NCI-H774 (cell line): Measurements from ENCODE around the gene NCKIPSD.

Experiments used
- DNase-seq: peaks from one replicate; lab custom pipeline; 2025; lab: John Stamatoyannopoulos, UW

Gene NCKIPSD

DNA sequence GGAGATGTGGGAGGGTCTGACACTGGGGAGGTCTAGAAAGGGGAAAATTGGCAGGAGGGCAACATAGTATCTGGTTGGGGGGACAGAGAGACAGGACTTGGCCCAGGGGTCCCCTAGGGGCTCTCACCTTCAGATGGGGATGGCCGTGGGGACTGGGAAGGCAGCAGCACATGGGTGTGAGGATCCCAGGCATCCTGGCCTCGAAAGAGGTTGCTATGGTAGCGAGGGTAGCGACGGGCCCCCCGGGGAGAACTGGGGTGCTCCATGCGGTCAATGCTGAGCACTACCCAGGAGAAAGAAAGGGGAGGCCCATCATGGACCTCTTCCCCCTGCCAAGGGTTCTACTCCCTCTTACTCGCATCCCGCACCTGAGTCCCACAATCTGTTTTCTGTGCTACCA is 38.0 kb downstream of the NCKIPSD start:
- no peak for DNase-seq

DNA sequence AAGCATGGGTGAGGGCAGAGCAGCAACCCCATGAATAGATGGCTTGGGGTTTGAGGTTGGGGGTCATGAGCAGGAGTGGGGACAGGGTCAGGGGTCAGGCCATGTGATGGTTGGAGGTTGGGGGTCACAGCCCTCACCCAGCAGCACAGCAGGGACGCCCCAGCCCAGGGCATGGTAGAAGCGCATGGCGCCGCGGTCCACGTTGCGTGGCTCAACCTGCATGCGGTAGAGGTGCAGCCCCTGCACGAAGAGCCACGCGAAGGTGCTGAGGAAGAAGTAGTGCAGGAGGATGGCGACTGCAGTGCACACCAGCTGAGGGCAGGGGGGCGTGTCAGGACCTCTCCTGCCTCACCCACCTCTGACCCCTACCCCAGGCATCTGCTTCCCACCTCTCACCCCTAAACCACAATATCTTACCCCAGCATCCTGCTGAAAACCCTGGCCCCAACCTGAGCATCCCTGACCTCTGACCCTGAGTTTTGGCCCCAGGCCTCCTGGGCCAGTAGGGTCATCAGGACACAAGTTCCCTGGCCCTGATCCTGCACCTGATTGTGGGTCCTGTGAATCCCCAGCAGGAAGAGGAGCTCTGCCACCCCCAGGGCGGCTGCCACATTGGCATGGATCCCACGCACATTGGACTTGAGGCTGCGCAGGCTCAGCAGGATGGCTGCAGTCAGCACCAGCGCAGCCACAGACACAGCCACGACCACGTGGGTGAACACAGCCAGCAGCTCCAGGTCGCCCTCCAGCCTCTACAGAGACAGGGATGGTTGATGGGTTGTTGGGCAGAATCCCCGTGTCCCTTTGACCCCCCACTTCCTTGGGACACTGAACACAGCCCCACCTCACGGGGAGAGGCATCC is 40.6 kb downstream of the NCKIPSD start:
- no peak for DNase-seq

DNA sequence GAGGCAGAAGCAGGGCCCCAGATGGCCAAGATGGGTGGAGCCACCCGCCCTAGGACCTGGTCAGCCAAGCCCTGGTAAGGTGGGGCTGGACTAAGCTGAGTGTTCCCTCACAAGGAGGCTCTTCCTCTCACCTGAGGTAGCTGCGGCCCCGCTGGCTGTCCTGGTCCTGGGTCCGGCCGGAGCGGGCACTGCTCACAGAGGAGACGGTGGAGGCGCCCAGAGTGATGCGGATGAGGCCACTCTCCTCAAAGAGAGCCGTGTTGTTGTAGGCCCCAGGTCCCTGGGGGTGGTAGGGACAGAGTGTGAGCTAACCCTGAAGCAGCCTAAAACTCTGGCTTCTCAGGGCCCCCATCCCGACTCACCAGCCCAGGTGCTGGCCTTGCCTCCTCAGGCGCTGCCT is 43.1 kb downstream of the NCKIPSD start:
- no peak for DNase-seq

DNA sequence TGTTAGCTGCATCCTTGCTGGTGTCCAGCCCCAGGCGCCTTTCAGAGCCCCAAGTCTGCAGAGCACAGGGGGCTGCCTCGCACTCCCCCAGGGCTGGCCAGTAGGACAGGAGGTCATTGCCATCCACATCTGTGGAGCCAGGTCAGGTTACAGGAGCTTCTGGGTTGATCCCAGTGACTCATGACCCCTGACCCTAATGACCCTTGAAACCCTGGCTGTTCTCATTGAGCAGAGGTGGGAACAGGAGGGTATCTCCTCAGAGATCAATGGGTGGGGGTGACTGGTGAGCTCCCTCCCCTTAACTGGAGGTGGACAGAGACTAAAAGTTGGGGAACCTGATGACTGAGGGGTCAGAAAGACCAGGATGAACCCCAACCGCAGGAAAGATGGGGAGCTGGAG is 44.3 kb downstream of the NCKIPSD start:
- no peak for DNase-seq

DNA sequence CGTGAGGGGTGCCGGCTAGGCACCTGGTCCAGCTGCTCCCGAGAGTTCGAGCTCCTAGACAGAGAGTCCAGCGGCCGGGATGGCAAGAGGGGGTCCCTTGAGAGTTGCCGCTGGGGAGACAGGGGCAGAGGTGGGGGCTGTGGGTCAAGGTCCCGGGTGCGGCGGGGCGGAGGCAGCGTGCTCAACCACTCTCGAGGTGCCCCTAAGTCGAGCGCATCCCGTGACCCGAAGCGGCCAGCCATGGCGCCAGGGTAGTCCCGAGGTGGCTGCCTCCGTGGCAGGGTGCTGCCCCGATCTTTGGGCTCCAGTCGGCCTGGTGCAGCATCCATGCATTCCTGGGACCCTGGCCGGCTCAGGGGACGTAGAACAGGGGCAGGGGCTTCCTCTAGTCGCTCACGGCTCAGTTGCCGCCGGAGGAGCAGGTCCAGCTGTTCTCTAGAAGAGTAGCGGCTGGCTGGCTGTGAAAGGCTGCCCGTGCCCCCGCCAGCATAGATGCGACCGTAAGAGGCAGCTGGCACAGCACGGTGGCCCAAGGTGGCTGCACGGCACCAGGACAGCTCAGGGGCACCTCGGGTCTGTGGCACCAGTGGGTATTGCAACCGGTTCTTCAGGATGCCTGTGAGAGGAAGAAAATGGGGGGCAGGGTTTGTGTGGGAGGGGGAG is 45.6 kb downstream of the NCKIPSD start:
- no peak for DNase-seq

DNA sequence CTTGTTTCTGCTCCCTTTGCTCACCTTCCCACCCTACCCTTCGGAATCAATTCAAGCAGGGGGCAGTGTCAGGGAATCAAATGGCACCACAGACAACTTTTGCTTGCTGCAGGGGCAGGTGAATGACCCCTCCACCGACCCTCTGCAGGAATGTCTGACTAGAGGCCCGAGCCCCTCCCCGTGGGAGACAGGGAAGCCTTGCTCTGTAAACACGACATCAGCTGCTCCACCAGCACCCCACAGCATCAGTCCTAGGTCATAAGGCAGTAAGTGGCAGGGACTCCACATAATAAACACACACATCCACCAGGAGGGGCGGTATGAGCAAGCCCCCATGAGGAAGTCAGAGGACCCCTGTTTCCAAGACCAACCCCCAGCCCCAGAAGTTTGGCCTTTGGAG is 48.4 kb downstream of the NCKIPSD start:
- no peak for DNase-seq

DNA sequence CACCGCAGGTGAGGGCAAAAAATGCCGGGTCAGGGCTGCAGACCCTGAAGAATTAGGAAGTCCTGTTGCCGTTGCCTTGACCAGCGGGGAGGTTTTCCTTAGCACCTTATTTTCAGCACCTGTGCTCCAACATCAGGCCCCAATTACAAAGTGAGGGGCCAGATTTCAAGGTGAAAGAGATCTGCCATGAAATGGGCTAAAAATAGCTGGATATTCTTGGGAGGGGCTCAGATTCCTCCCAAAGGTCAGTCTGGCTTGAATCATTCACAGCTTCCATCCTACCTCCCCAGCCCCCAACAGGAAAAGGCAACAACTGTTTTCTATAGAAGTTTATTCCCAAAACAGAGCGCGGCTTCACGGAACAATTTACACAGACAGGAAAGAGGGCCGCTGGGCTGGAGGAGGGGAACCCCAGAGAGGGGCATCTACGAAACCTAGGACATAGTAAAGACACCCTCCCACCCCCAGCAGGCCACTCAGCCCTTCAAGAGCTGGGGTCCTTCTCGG is 49.5 kb downstream of the NCKIPSD start:
- no peak for DNase-seq

DNA sequence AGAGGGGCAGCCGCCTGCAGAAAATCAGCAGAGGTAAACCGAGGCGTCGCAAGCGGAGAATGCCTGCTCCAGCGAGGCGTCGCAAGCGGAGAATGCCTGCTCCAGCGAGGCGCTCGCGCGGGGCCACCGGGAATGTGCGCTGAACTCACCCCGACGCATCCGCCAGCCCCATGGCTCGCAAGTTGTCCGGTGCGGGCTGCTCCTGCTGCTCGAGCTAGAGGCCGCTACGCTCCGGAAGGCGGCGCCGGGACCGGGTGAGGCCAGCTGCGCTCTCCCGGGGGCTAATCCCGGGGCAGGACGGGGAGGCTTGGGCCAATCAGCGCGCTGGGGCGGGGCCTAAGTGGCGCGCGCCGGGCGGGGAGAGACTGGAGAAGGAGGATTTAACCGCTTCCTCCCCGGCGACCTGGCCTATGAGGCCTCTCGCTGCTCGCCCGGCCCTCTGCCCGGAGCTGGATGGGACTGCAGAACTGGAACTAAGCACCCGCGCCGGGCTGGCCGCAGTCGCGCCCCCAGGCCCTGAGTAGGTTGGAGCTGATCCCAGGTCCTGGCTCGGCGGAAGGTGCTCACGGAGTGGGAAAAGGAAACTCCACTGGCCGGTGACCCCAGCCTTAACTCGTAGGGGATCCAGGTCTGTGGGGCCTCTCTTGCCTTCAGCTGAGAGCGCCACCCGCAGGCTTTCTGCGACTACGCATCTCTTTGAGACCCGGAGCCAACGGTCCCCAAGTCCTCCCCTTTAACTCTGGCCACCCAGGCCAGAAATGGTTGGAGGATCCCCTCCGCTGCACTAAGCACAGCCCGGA is 50.3 kb downstream of the NCKIPSD start, which contains the start of gene SLC26A6:
SLC26A6 (minus strand) TSS at position 240 of the 800 bp plus-strand sequence; CDS start at position 172, 68 bp downstream.
- DNase-seq: peak; percentile 78

DNA sequence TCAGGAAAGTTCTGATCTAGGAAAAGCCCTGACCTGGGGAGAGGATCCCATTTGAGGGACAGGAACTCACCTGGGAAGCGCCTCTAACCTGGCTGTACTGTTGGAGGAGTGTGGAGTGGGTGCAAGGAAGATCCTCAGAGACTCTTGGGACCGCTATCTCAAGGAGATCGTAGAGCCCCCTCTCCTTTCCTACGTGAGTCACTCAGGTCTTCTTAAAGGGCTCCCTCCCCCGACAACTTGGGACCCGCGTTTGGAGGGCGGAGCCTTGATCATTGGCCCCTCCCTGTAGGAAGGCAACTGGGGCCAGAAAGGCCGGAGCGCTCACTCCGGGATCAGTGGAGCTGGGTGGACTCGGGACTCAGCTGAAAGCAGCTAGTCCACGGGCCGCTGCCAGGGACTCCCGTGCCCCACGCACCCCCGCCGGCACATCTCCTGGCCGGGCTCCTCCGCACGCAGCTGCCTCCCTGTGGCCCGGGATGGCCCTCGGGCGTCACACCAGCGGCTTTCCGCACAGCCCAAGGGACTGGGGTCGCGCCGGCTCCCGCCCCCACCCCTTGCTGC is 51.0 kb downstream of the NCKIPSD start:
- no peak for DNase-seq

DNA sequence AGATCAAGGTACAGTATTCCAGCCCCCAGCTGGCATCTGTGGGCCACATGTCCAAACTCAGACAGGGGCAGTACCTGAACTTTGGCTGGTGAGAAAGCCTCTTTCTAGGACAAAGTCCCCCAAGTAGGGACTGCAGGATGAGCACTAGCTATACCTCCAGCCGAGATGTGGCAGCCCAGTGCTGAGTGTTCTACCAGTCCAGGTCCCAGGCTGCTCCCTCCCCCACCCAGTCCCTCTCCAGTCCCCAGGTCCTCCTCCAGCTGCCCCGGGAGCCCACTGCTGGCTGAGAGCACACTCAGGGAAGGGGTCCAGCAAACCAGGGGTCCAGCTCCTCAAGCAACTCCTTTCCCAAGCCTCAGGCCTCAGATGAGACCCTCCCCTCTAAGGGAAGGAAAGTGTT is 52.0 kb downstream of the NCKIPSD start:
- DNase-seq: no peak

DNA sequence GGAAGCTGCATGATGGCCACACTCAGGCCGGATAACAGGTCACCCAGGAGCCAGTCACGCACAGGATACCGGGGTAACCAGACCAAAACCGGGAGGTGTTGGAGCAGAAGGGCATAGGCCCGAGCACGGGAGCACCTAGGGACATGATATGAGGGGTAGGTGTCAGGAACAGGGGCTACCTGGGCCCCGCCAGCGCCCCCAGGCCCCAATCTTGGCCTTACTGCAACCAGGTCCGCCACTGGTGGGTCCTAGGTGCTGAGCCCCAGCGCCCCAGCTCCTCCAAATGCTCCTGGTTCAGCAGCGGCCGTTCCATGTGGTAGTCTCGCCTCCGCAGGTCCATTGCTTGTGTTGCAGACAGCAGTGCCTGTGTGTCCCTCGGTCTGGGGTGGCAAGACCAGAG is 52.5 kb downstream of the NCKIPSD start:
- no peak for DNase-seq

DNA sequence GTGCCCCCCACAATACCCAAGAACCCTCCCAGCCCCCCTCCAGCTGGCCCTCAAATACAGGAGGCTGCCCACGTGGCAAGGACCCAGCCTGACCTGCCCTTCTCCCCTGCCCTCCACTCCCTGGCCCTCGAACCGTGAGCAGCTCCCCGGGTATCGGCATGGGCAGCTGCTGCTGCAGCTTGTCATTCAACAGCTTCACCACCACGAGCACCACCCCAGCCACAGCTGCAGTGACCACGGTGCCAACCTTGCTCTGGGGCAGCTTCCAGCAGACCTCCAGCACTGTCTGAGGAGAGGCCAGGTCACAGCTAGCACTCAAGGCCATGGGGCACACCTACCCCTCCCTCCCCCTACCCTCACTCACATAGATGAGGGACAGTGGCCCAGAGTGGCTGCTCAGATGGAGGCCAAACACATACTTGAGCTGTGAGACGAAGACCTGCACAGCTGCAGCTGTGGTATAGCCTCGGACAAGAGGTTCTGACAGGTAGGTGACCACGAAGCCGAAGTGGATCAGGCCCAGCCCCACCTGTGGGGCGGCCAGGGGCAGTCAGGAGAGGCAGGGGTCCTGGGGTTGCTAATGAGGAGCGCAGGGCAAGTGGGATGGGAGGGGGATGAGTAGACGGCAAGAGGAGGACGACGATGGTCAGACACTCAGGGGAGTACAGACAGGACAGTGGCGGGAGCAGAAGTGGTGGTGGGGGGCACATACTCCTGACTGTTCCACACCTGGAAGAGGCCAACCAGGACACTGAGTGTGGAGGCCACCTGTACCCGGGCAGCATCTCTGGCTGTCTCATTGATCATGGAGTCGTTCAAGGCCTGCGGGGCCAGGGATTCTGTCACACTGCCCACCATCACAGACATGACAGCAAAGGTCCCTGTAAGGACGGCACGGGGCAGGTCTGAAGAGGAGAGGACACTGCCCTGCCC is 53.9 kb downstream of the NCKIPSD start:
- DNase-seq: no peak

DNA sequence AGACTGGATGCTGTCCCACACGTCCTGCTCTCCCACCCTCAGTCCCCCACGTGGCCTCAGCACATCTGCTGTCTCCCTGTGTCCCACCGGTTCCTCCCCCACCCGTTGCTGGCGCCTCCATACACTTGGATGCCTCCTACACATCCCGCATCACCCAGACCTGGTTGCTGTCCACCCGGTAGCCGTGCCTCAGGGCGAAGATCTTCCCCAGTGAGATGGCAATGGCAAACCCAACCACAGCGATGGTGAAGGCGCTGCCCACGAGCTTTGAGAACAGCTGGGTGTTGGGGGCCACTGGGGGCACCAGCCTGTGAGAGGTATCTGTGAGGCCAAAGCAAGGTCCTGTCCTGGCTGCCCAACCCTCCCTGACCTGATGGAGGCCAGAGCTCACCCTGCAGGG is 54.9 kb downstream of the NCKIPSD start:
- no peak for DNase-seq

DNA sequence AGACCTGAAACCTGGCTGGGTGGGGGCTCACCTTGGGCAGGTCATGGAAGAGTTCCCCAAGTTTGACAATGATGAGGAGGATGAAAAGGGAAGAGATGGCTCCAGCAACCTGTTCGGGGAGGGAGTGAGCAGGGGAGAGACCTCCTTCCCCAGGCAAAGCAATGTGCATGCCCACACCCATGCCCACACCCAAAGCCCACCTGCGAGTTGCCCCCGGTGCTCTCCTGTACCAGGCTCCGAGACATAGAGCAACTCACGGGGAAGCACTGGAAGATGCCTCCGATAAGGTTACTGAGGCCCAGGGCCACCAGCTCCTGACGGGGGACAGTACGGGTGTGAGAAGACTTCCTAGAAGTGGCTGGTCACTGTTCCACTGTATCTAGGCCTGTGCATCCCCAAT is 55.3 kb downstream of the NCKIPSD start:
- DNase-seq: no peak

DNA sequence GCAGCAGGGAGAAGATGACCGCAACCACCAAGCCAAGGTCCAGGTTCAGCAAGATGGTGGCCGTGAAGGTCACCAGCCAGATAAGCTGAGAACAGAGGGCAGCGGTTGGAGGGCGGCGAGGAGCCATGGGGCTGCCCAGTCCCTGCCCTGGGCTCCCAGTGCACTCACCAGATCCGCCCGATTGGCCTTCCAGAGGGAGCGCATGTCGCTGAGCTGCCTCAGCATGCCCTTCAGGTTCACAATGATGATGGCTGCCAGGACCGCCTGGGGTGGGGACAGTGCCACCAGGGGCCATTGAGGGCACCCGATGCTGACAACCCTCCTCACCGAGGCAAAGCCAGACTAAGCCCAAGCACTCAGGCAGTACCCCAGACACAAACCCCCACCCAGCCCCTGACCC is 55.8 kb downstream of the NCKIPSD start:
- DNase-seq: no peak

DNA sequence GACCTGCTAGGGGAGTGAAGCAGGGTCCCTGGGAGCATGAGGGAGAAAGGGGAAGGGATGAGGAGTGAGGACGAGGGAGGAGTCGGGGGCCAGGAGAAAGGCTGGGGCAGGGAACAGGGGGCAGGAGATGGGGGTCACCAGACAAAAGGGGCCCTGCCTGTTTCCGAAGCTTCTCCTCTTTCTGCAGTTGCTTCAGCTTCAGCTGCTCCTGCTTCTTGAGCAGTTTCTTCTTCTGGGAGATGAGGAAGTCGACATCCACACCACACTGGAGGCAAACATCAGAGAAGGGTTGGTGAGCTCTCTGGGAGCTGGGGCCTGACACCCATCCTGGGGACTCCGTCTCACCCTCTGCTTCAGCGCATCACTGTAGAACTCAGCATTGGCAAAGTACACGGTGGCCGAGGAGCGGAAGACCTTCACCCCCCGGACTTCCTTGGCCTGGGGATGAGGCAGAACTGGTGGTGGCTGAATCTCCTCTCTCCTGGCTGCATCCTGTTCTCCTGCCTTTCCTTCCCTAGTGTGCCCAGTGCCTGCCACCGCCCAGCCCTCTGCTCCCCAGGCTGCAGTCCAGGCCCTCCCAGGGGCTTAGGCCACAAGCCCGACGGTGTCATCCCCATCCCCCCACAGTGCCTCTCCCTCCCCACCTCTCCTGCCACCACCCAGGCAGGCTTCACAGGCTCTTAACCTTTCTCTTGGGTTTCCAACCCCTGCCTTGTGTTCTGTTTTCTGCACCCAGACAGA is 57.3 kb downstream of the NCKIPSD start:
- DNase-seq: no peak

DNA sequence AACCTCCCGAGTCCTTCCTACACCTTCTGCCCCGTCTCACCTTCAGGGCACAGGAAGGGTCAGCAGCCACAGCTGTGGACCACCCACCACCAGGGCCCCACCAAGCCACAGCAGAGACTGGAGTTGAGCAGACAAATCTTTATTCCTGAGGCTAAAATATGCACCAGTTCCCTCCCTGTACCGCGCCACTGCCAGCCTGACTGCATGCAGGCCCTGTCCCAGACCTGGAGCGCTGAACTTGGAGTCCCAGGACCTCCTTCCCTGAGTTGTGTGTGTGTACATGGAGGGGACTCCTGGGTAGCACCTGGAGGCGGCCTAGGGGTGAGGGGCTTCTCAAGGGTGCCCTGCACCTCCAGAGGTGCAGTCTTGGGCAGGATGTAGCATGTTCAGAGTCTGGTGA is 60.1 kb downstream of the NCKIPSD start:
- no peak for DNase-seq

DNA sequence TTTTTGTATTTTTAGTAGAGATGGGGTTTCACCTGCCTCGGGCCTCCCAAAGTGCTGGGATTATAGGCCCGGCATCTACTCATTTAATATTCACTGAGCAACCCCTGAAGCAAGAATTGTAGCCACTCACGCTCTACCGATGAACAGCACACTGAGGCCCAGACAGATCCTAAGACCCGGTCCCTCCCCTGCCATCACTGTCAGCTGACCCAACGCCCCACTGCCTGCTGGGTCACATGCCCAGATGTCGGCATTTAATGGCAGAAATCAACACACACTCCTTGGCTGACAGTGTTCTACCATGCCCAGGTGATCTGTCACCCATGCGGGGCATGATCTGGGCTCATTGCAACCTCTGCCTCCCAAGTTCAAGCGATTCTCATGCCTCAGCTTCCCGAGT is 60.9 kb downstream of the NCKIPSD start:
- no peak for DNase-seq

DNA sequence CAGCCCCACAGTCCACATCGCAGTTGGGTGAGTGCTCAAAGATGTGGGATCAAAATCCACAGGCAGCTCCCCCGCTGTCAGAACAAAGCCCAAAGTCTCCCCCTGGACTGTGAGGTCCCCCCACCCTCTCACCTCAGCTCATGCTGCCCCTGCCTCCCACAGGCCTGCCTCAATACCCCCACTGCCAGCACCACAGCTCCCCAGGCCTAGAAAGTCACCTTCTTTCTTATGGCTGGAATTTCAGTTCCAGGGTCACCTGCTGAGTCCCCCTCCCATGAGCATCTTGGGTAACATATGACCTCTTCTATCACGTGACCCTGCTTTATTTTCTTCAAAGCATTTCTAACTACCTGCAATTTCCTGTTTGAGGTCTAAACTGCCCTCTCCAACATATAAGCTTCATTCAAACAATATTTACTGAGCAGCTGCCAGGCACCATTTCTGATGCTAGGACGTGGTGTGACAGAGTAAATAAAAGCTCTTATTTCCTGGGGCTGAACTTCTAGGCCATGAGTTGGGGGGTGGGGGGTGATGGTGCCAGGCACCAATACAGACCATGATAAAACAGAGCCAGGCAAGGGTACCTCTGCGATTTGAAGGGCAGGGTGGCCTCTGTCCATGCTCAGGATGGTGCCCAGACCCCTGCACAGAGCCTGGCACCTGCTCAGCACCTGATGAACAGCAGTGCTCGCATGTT is 61.7 kb downstream of the NCKIPSD start:
- peak; percentile 40 for DNase-seq
